GM12878 (cell line): ENCODE data around the gene TSSK3. TPM values are rescaled to one million over a fixed set of nuclear protein-coding genes. Genes with fewer than 3 reads are reported as not detected.

Experiments
- BACH1 ChIP-seq: fragments of 450-650 bp; IDR thresholded peaks from 2 replicates; pipeline ENCODE4 v1.6.1; 2017; ENCODE audit warnings: mild to moderate bottlenecking, borderline replicate concordance
- BHLHE40 ChIP-seq, 2 experiments: fragments of 450-650 bp in 1 of 2; IDR thresholded peaks; 2 replicates each; pipeline ENCODE4 v1.6.1; 2011 to 2017; ENCODE audit warnings: low read depth in 2 of 2, borderline replicate concordance in 1 of 2, improper control_type of control experiment in 1 of 2, low read length in 1 of 2, mild to moderate bottlenecking in 1 of 2
- ETV6 ChIP-seq, 2 experiments: fragments of 450-650 bp in 1 of 2; IDR thresholded peaks in 1 of 2; conservative IDR thresholded peaks in 1 of 2; 2 replicates each; pipeline ENCODE4 v1.6.1; 2014; ENCODE audit warnings: antibody characterized with exemption in 1 of 2, borderline replicate concordance in 1 of 2, low read depth in 1 of 2, mild to moderate bottlenecking in 1 of 2, moderate library complexity in 1 of 2
- HCFC1 ChIP-seq: fragments of 150-350 bp; IDR thresholded peaks from 2 replicates; pipeline ENCODE4 v1.6.1; 2014; ENCODE audit warnings: low read length
- NR2C1 ChIP-seq: fragments of 450-650 bp; IDR thresholded peaks from 2 replicates; pipeline ENCODE4 v1.6.1; 2017; ENCODE audit warnings: antibody characterized with exemption, mild to moderate bottlenecking, moderate library complexity
- PAX5 ChIP-seq: IDR thresholded peaks from 2 replicates; pipeline ENCODE4 v1.6.1; 2011; ENCODE audit warnings: low read depth, low read length, borderline replicate concordance
- RUNX3 ChIP-seq: IDR thresholded peaks from 2 replicates; pipeline ENCODE4 v1.6.1; 2012; ENCODE audit warnings: low read length, inconsistent platforms
- SMARCA5 ChIP-seq: fragments of 450-650 bp; IDR thresholded peaks from 2 replicates; pipeline ENCODE4 v1.6.1; 2017; ENCODE audit warnings: mild to moderate bottlenecking
- SRF ChIP-seq, 2 experiments: IDR thresholded peaks; 2 replicates each; pipeline ENCODE4 v1.6.1; 2011; ENCODE audit warnings: low read depth in 2 of 2, low read length in 2 of 2, mild to moderate bottlenecking in 1 of 2, moderate library complexity in 1 of 2
- TCF12 ChIP-seq: IDR thresholded peaks from 2 replicates; pipeline ENCODE4 v1.6.1; 2011; ENCODE audit warnings: low read depth, mild to moderate bottlenecking, low read length
- ZNF217 ChIP-seq: fragments of 450-650 bp; IDR thresholded peaks from 2 replicates; pipeline ENCODE4 v1.6.1; 2017; ENCODE audit warnings: antibody characterized with exemption, mild to moderate bottlenecking
- ZSCAN29 ChIP-seq: fragments of 450-650 bp; IDR thresholded peaks from 2 replicates; pipeline ENCODE4 v1.6.1; 2017; ENCODE audit warnings: mild to moderate bottlenecking, moderate library complexity
- polyA plus RNA-seq, 11 experiments: library from polyadenylated mRNA; depleted of rRNA in 4 of 11; unstranded in 6 of 11; stranded (reverse) in 5 of 11; fragments of >200 nt; fragmentation: Nextera tagmentation in 4 of 11; fragmentation: Illumina TruSeq in 1 of 11; extraction: Ambion mirVana in 4 of 11; extraction: Trizol in 1 of 11; gene quantifications; 1 replicate in 1 of 11; 2 replicates in 10 of 11; pipeline versions ENCODE4 v1.2.1 to v1.2.3, GENCODE V29; 2011 to 2016; ENCODE audit warnings: inconsistent platforms in 2 of 11, missing spikeins in 2 of 11, low read depth in 1 of 11
- total RNA-seq, 4 experiments: library from RNA; depleted of rRNA in 3 of 4; stranded (reverse); fragments of >200 nt in 3 of 4; fragmentation: Illumina TruSeq in 1 of 4; extraction: Trizol in 1 of 4; gene quantifications; 2 replicates each; pipeline versions ENCODE4 v1.2.1 to v1.2.3, GENCODE V29; 2013 to 2021
- TF ChIP-seq, protein P1 (sequence below): IDR thresholded peaks from 2 replicates; pipeline ENCODE4 v1.6.1; 2011; ENCODE audit warnings: mild to moderate bottlenecking, low read depth, low read length, moderate library complexity; ENCODE audit not compliant: insufficient replicate concordance
- TF ChIP-seq, protein P2 (sequence below): fragments of 450-650 bp; IDR thresholded peaks from 2 replicates; pipeline ENCODE4 v1.6.1; 2017; ENCODE audit warnings: low read depth, mild to moderate bottlenecking, moderate library complexity
- TF ChIP-seq, protein P3 (sequence below): fragments of 450-650 bp; IDR thresholded peaks from 2 replicates; pipeline ENCODE4 v1.6.1; 2016; ENCODE audit warnings: mild to moderate bottlenecking, moderate library complexity, borderline replicate concordance

Gene TSSK3
- total and polyA plus RNA-seq, 10 of the 15 experiments (the other 5 are each of a cell fraction or from before 2014, with no cell fraction given): 0.42 to 0.82 (median 0.60) TPM

DNA sequence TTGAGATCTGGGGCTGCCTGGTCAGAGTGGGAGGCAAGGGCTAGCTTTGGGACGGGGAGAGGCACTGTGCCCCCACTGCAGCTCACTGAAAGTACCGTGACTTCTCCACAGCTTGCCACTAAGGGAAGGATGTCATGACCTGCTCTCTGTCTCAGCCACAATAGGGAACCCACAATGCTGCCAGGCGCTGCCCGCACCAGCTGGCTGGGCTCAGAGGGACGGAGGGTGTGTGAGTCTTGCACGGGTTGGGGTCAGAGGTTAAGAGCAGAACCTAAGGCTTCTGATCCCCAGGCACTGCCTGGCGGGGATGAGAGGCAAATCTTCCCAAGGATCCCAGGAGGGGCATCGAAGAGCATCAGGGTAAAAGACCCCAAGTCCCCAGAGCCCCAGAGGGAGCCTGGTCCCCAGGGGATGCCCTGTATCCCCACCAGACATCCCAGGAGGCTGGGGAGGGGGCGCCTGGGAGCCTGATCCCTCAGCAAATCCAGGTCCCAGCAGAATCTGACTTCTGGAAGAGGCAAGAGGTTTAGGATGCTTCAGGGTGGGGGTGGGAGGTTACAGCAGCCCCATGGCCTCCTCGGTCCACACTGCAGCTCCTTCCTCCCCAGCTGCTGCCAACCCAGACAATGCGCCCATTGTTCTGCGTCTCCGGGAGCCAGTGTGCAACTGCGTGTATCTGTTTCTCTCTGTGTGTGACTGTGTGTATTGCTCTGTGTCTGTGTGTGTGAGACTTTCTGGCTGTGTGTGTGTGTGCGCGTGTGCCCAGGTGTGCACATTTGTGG is 24.3 kb upstream of the TSSK3 start (continued):
- TF ChIP-seq, protein P1, sequence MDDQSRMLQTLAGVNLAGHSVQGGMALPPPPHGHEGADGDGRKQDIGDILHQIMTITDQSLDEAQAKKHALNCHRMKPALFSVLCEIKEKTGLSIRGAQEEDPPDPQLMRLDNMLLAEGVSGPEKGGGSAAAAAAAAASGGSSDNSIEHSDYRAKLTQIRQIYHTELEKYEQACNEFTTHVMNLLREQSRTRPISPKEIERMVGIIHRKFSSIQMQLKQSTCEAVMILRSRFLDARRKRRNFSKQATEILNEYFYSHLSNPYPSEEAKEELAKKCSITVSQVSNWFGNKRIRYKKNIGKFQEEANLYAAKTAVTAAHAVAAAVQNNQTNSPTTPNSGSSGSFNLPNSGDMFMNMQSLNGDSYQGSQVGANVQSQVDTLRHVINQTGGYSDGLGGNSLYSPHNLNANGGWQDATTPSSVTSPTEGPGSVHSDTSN: peak; percentile 33
- no peak for TF ChIP-seq BACH1
- no peak for TF ChIP-seq ZSCAN29
- peak; percentile 64 for TF ChIP-seq RUNX3
- TF ChIP-seq HCFC1: 0 out of 2 replicates have a peak, but pooled peaks have one; percentile 29
- peak; percentile 77 for TF ChIP-seq NR2C1
- TF ChIP-seq, protein P2, sequence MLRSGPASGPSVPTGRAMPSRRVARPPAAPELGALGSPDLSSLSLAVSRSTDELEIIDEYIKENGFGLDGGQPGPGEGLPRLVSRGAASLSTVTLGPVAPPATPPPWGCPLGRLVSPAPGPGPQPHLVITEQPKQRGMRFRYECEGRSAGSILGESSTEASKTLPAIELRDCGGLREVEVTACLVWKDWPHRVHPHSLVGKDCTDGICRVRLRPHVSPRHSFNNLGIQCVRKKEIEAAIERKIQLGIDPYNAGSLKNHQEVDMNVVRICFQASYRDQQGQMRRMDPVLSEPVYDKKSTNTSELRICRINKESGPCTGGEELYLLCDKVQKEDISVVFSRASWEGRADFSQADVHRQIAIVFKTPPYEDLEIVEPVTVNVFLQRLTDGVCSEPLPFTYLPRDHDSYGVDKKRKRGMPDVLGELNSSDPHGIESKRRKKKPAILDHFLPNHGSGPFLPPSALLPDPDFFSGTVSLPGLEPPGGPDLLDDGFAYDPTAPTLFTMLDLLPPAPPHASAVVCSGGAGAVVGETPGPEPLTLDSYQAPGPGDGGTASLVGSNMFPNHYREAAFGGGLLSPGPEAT: no peak
- TF ChIP-seq, protein P3, sequence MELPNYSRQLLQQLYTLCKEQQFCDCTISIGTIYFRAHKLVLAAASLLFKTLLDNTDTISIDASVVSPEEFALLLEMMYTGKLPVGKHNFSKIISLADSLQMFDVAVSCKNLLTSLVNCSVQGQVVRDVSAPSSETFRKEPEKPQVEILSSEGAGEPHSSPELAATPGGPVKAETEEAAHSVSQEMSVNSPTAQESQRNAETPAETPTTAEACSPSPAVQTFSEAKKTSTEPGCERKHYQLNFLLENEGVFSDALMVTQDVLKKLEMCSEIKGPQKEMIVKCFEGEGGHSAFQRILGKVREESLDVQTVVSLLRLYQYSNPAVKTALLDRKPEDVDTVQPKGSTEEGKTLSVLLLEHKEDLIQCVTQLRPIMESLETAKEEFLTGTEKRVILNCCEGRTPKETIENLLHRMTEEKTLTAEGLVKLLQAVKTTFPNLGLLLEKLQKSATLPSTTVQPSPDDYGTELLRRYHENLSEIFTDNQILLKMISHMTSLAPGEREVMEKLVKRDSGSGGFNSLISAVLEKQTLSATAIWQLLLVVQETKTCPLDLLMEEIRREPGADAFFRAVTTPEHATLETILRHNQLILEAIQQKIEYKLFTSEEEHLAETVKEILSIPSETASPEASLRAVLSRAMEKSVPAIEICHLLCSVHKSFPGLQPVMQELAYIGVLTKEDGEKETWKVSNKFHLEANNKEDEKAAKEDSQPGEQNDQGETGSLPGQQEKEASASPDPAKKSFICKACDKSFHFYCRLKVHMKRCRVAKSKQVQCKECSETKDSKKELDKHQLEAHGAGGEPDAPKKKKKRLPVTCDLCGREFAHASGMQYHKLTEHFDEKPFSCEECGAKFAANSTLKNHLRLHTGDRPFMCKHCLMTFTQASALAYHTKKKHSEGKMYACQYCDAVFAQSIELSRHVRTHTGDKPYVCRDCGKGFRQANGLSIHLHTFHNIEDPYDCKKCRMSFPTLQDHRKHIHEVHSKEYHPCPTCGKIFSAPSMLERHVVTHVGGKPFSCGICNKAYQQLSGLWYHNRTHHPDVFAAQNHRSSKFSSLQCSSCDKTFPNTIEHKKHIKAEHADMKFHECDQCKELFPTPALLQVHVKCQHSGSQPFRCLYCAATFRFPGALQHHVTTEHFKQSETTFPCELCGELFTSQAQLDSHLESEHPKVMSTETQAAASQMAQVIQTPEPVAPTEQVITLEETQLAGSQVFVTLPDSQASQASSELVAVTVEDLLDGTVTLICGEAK: no peak
- peak; percentile 89 to 93 for TF ChIP-seq BHLHE40 (IDR thresholded peaks at IDR 0.05; ENCODE audit: borderline replicate concordance in 1 of 2, low read depth in 2 of 2, low read length in 1 of 2)
- no peak for TF ChIP-seq ETV6 (conservative IDR thresholded peaks at IDR 0.05 in 1 of 2, IDR thresholded peaks at IDR 0.05 in 1 of 2; ENCODE audit: borderline replicate concordance in 1 of 2, low read depth in 1 of 2)
- peak; percentile 88 for TF ChIP-seq TCF12
- peak; percentile 28; the same call in 1 of the 2 replicates for TF ChIP-seq ZNF217
- no peak for TF ChIP-seq SMARCA5
- TF ChIP-seq SRF (IDR thresholded peaks at IDR 0.05; ENCODE audit: low read depth in 2 of 2, low read length in 2 of 2): no peak
- TF ChIP-seq PAX5: peak; percentile 66; the same call in 1 of the 2 replicates
- TF ChIP-seq, all 136 proteins: peak for 16
